Adrenal gland (tissue), 12 donors: Measurements from ENCODE around the gene ATF6. TPM values are rescaled to one million over a fixed set of nuclear protein-coding genes. Genes with fewer than 3 reads are reported as not detected.

ENCODE experiments used
- DNase-seq, 7 donors: peaks; one replicate each; pipeline ENCODE4 v3.0.0-alpha.2; 2019 to 2020
- H3K27ac ChIP-seq, 5 donors: fragments of 200-600 bp; sonication (generic) in 4 of 5; 1 replicate in 3 of 5; 2 replicates in 2 of 5; pipeline versions ENCODE4 v1.5.1 to v1.8.0; 2016 to 2020; ENCODE audit warnings: mild to moderate bottlenecking in 1 of 5
- H3K27me3 ChIP-seq: fragments of 200-600 bp; 2 replicates; pipeline ENCODE4 v1.8.0; 2021
- H3K36me3 ChIP-seq, 2 donors: fragments of 200-600 bp; replicated peaks in 1 of 2; 1 replicate in 1 of 2; 2 replicates in 1 of 2; pipeline versions ENCODE4 v1.5.1 to v1.8.0; 2018 to 2022
- H3K4me1 ChIP-seq, 2 donors: fragments of 200-600 bp; replicated peaks in 1 of 2; 1 replicate in 1 of 2; 2 replicates in 1 of 2; pipeline versions ENCODE4 v1.5.1 to v1.8.0; 2018 to 2021
- H3K4me3 ChIP-seq, 4 donors: fragments of 200-600 bp; sonication (generic) in 3 of 4; one replicate each; pipeline ENCODE4 v1.5.1; 2016 to 2018
- H3K9me3 ChIP-seq, 3 donors: fragments of 200-600 bp; sonication (generic) in 1 of 3; replicated peaks in 1 of 3; 1 replicate in 2 of 3; 2 replicates in 1 of 3; pipeline versions ENCODE4 v1.5.1 to v1.8.0; 2016 to 2021
- POLR2A ChIP-seq, 2 donors: fragments of 450-650 bp; IDR thresholded peaks; one replicate each; pipeline ENCODE4 v1.6.1; 2017; ENCODE audit warnings: antibody characterized with exemption in 2 of 2, mild to moderate bottlenecking in 2 of 2, moderate library complexity in 1 of 2
- WGBS, 4 donors: extraction: QIAGEN DNeasy Blood & Tissue Kit in 2 of 4; methylation state at CpG; one replicate each; pipeline versions ENCODE4 v1.1.5 to v1.1.7; 2013 to 2017; 5-methylcytosine and 5-hydroxymethylcytosine counted together
- intact Hi-C, 2 donors: fragments of 100-400 bp; cut with DNase I; formaldehyde crosslinking; loops; one replicate each; pipeline versions ENCODE4 v1.14.1 to v1.15.0; 2022 to 2023
- polyA plus RNA-seq, 3 donors: library from polyadenylated mRNA; stranded (reverse); fragments of 200-250 nt in 2 of 3; fragments of 350-450 nt in 1 of 3; fragmentation: Illumina TruSeq in 1 of 3; extraction: RNeasy Lipid Tissue Mini Kit (QIAGEN cat#74804) in 1 of 3; gene quantifications; one replicate each; pipeline ENCODE4 v1.2.3, GENCODE V29; 2013 to 2014
- total RNA-seq, 9 donors: library from RNA; depleted of rRNA in 4 of 9; stranded (reverse); fragments of >200 nt in 4 of 9; fragments of 120-200 nt in 1 of 9; fragmentation: NEBNext Ultra II Directional in 1 of 9; extraction: Animal tissue kit (Norgen Biotek cat#: 25700) in 1 of 9; gene quantifications; one replicate each; pipeline versions ENCODE4 v1.1.0 to v1.2.4, GENCODE V29; 2013 to 2023
- TF ChIP-seq, protein P1 (sequence below), 6 experiments: fragments of 450-650 bp in 4 of 6; fragments of 200-600 bp in 2 of 6; sonication (generic) in 1 of 6; IDR thresholded peaks; 1 replicate in 5 of 6; 2 replicates in 1 of 6; pipeline versions ENCODE4 v1.5.1 to v1.8.0; 2016 to 2021; ENCODE audit warnings: antibody characterized with exemption in 6 of 6, mild to moderate bottlenecking in 2 of 6, moderate library complexity in 1 of 6
- donor health status: healthy with polysubstance abuse.
- donor health status: Bipolar disorder and iron deficiency.
- donor health status: DM: yes; HTN: yes; CAD: no.
- donor health status: DM: no; HTN: no; CAD: no.
- donor health status: DM: no; HTN: no; CAD: no.
- donor health status: DM: yes; HTN: yes; CAD: no.

The ATF6 gene
- total and polyA plus RNA-seq, 12 donors = 3.5 to 34.2 (median 28.0) TPM

DNA sequence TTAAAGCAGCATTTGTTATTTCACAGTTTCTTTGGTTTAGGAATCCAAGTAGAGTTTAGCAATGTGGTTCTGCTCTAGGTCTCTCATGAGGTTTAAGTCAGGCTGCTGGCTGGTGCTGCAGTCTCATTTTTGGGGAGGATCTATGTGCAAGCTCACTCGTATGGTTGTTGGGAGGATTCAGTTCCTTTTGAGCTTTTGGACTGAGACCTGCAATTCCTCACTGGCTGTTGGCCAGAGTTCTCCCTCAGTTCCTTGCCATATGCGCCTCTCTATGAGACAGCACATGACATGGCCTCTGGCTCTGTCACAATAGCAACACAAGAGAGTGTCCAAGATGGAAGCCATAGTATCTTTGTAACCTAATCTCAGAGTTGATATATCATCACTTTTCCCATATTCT lies 166.5 kb downstream of the ATF6 start:
- no peak overlapping the region for H3K27ac ChIP-seq
- intact Hi-C loops = no loop called here
- 69 to 100% (median 76%) methylated on average over 2 of the region's 2 CpGs for WGBS, 4 donors
- H3K27me3 ChIP-seq = no peaks in the 10 kb centered on the region
- no peak overlapping the region for H3K4me3 ChIP-seq
- H3K36me3 ChIP-seq = no peaks in the 10 kb centered on the region
- TF ChIP-seq, protein P1, sequence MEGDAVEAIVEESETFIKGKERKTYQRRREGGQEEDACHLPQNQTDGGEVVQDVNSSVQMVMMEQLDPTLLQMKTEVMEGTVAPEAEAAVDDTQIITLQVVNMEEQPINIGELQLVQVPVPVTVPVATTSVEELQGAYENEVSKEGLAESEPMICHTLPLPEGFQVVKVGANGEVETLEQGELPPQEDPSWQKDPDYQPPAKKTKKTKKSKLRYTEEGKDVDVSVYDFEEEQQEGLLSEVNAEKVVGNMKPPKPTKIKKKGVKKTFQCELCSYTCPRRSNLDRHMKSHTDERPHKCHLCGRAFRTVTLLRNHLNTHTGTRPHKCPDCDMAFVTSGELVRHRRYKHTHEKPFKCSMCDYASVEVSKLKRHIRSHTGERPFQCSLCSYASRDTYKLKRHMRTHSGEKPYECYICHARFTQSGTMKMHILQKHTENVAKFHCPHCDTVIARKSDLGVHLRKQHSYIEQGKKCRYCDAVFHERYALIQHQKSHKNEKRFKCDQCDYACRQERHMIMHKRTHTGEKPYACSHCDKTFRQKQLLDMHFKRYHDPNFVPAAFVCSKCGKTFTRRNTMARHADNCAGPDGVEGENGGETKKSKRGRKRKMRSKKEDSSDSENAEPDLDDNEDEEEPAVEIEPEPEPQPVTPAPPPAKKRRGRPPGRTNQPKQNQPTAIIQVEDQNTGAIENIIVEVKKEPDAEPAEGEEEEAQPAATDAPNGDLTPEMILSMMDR (IDR thresholded peaks at IDR 0.05) = no peak
- no peak for TF ChIP-seq POLR2A (IDR thresholded peaks at IDR 0.05)
- H3K9me3 ChIP-seq = no peaks in the 10 kb centered on the region
- DNase-seq = peak; percentile 19 to 64 (median 37)
- peaks cover 0 to 3% of the 10 kb centered on the region in 2 donors for H3K4me1 ChIP-seq

DNA sequence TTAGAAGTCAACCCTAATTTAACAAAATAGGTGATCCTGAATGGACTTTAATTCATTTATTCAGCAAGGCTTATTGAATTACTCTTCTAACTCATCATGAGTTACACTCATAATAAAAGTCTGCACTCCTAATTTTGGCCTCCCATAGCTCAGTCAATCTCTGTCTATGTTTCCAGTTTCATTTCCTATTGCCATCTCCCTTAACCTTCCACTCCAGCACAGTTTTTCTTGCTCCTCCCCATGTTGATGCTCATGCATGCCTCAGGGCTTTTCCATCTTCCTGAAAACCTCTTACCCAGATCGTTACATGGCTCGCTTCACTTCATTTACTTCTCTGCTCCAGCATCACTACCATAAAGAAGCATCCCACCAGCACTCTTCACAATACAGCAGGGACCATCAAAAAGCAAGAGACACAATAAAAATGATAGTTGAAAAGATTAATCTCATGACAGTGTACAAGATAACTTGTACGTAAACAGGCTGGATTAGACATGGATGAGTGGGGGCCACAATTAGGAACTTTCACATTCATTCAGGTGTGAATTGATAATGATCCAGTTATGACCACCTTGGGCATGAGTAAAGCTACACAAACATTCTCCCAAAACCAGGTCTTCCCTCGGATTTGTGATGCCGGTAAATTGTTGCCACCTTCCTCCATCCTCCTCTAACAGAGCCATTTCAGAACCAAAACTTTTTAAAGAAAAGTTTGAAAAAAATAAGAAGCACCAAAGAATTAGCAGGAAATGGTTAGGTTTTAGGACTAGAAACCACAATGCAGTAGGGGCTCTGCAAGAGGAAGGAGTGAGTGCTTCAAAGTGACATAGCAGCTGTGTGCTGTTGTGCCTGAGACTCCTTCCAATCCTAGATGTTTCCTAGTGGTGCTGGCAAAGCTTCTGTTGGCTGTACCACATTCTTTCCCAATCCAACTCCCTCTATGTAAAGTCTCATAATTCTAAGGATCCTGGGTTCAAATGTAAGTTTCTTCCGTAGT lies 167.8 kb downstream of the ATF6 start:
- no peak overlapping the region for H3K4me3 ChIP-seq
- H3K9me3 ChIP-seq = no peaks in the 10 kb centered on the region
- H3K27me3 ChIP-seq = no peaks in the 10 kb centered on the region
- TF ChIP-seq, protein P1 (IDR thresholded peaks at IDR 0.05) = no peak
- TF ChIP-seq POLR2A (IDR thresholded peaks at IDR 0.05) = no peak
- H3K27ac ChIP-seq = no peak overlapping the region
- WGBS, 4 donors = 70 to 78% (median 75%) methylated on average over 6 of the region's 6 CpGs
- DNase-seq = no peak
- intact Hi-C loops = no loop called here
- H3K4me1 ChIP-seq = peaks cover 0 to 3% of the 10 kb centered on the region in 2 donors
- H3K36me3 ChIP-seq = no peaks in the 10 kb centered on the region

GRCh38 chr1:161935264-161935663 lies 169.1 kb downstream of the ATF6 start:
- 94 to 98% (median 97%) methylated on average over 1 of the region's 1 CpG for WGBS, 4 donors
- no peaks in the 10 kb centered on the region for H3K27me3 ChIP-seq
- DNase-seq = no peak
- H3K4me1 ChIP-seq = peaks cover 0 to 3% of the 10 kb centered on the region in 2 donors
- no peak overlapping the region for H3K27ac ChIP-seq
- H3K4me3 ChIP-seq = no peak overlapping the region
- intact Hi-C loops = no loop called here
- H3K9me3 ChIP-seq = no peaks in the 10 kb centered on the region
- no peaks in the 10 kb centered on the region for H3K36me3 ChIP-seq
- TF ChIP-seq POLR2A (IDR thresholded peaks at IDR 0.05) = no peak
- TF ChIP-seq, protein P1 (IDR thresholded peaks at IDR 0.05) = no peak

- H3K4me1 ChIP-seq = no peaks in the 10 kb centered on the region
- intact Hi-C loops = no loop called here
- H3K27me3 ChIP-seq = no peaks in the 10 kb centered on the region
- 84 to 90% (median 88%) methylated on average over 2 of the region's 2 CpGs for WGBS, 4 donors
- no peak overlapping the region for H3K27ac ChIP-seq
- DNase-seq = no peak
- no peaks in the 10 kb centered on the region for H3K36me3 ChIP-seq
- H3K4me3 ChIP-seq = no peak overlapping the region
- H3K9me3 ChIP-seq = no peaks in the 10 kb centered on the region
- no peak for TF ChIP-seq POLR2A (IDR thresholded peaks at IDR 0.05)
- TF ChIP-seq, protein P1 (IDR thresholded peaks at IDR 0.05) = no peak
Observed at GRCh38 chr1:161936786-161937185, 170.7 kb downstream of the ATF6 start.
